ENCODE measurements around the gene BACH1. TPM values are rescaled to one million over a fixed set of nuclear protein-coding genes. Genes with fewer than 3 reads are reported as not detected.

BACH1 gene
- total RNA-seq, 1 donor from 2014 or later: 94.7 TPM

- no peak for DNase-seq (ENCODE audit: low spot score)
- ATAC-seq: no peak
- intact Hi-C loops (cut with DNase I): no loop called here
Measured at GRCh38 chr21:29288239-29288638, 10.5 kb upstream of the BACH1 start.

DNA sequence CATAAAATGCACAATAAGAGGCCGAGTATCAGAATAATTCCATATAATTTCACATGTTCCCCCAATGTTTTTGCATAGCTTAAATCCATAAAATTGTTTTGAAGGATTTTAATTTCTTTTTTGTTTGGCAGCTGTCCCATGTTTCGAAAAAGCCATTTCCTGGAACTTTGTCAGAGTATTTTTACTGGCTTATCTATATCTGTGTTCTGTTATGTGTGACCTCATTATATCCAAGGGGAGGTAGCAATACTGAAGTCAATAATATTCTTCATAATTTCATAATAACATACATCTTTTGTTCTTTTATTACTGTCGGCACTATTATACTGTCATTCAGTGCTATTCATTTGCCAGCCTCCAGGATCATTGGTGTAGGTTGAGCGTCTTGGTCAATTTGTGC, 9.4 kb upstream of the BACH1 start:
- no peak for DNase-seq (ENCODE audit: low spot score)
- no peak for ATAC-seq
- intact Hi-C loops (cut with DNase I): no loop called here

DNA sequence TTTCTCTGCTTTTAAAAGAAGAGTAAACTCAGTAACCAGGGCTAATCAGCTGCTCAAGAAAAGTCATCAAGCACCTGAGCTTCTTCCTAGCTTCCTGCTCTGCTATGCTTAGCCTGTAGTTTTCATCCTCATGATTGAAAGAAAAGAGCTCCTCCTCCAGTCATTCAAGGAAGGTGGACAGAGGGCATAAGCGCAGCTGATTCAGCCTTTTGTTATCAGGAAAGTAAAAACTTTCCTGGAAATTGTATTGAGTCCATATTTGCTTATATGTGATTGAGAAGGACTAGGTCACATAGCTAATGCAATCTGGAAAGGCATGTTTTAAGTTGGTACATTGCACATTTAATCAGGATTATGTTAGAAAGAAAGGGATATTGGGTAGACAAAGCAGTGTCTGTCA, 8.5 kb upstream of the BACH1 start:
- ATAC-seq (no peak), DNase-seq (ENCODE audit: low spot score) (no peak)
- intact Hi-C loops (cut with DNase I): no loop called here

GRCh38 chr21:29293495-29293894, 5.2 kb upstream of the BACH1 start:
- no peak for DNase-seq (ENCODE audit: low spot score)
- no peak for ATAC-seq
- intact Hi-C loops (cut with DNase I): no loop called here

DNA sequence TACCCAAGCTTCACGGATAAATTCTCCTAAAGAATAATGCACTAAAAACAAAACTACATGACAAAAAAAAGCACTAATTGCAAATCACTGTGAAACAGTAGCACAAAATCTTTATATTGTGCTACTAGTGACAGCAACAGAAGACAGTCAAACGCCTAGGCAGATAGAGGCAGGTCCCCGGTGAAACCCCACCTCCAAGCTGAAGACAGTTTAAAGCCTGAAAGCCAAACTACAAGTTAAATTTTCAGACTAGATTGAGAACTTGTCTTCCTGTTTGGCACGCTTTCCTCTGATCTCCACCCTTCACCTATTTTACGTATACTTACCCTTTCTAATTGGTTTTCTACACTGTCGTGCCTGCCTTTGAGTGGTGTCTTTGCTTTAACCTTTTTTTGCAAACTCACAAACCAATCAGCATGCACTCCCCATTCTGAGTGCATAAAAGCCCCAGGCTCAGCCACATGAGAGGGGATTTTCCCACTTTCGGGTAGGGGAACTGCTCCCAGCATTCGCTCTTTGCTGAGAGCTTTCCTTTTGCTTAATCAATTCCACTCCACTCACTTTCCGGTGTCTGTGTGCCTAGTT, 3.6 kb upstream of the BACH1 start:
- ATAC-seq (no peak), DNase-seq (ENCODE audit: low spot score) (no peak)
- intact Hi-C loops (cut with DNase I): no loop called here

DNA sequence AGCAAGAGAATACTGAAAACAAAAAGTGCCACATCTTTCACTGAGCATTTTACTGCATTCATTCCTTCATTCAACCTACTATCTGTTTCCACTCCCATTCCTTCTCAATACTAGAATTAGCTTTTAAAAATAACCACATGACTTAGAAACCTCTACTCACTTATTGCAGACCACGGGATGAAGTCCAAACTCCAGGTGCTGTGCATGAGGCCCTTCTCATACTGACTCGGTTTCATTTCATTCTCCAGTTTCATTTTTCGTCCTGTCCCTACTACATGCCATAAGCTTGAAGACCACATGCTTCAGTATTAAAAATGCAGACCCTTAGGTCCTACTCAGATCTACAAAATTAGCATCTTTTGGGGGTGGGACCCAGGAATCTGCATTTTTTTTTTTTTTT, 2.3 kb upstream of the BACH1 start:
- DNase-seq (ENCODE audit: low spot score) (no peak), ATAC-seq (no peak)
- intact Hi-C loops (cut with DNase I): no loop called here

DNA sequence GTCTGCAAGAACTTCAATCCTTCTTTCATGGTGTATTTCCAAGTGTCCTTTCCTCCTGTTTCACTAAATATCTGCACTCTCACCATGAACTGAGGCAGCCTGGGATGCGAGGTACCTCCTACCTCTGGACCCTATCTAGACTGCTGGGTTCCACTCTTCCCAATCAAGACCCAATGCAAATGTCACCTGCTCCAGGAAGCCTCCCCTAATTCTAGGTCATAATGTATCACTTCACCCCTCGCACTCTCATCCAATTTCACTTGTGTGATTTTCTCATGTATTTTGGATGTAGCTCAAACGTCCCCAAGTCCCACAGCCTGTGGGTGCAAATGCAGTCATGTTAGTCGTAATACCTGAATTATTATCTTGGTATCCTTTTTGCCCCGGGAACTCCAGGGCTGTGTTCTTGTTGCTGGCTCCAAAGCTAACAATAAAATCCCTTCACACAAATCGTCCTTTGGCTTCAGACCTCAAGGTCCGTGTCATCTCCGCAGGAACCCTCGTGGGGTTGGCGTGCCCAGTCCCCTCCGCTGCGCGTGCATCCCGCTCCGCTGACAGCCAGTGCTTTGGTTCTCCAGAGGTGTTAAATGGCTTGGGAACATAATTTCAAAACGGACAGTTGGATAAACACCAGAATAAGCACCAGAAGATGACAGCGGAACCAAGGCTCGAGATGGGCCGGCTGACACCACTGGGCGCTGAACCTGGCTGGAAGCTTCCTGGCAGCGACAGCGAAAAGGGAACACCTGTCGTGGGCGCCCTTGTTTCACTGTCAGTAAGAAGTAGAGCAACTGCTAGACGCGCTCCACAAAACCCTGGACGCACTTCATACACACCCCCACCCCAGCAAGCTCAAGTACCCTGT, 1.0 kb upstream of the BACH1 start:
- ATAC-seq (peak; percentile 2), DNase-seq (ENCODE audit: low spot score) (no peak)
- intact Hi-C loops (cut with DNase I): no loop called here

GRCh38 chr21:29299046-29299915, 559 bp downstream of the BACH1 start:
- DNase-seq (ENCODE audit: low spot score) (peak; percentile 80), ATAC-seq (peak; percentile 69)
- intact Hi-C loops (cut with DNase I): no loop called here

DNA sequence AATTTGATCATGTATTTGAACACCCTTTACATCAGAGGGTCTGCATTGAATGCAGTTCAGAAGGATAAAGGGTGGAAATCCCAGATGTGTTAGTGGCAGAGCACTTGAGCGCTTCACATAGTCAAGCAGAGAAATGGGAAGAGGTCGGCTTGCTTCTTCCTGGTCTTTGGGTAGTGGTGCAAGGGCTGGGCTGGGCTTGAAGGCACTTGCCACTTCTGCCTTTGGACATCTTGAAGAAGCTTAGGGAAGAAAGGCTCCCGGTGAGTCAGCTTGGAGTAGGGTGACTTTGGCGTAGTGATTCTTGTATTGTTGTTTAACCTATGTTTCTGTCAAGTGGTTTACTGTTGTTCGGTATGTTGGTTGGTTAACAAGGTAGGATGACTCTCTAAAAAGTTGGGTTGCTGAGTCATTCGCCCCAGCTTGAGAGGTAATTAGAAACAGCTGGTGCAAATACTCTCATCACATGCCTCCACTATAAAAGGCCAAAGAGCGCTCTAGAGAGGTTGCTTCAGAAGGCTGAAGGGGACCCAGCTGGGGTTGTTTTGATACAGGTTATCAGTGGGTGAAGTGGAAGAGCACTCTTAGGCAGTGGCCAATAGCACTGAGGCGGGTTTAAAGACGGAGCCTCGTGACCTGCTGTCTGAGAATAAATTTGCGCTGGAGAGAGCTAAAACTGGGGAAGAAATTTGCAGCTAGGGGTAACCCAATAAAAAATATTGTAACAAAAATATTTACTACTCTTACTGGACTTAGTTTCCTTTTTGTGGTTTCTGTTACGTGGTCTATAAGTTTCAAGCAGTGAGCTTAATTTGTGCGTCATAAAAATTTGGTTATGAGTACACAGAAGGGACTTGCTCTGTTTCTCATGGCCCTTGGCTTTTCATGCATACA, 1.4 kb downstream of the BACH1 start:
- intact Hi-C loops (cut with DNase I): no loop called here
- DNase-seq (ENCODE audit: low spot score) (no peak), ATAC-seq (peak; percentile 52)

- no peak for ATAC-seq
- no peak for DNase-seq (ENCODE audit: low spot score)
- intact Hi-C loops (cut with DNase I): no loop called here
Measured at GRCh38 chr21:29300807-29301138, 2.1 kb downstream of the BACH1 start.

DNA sequence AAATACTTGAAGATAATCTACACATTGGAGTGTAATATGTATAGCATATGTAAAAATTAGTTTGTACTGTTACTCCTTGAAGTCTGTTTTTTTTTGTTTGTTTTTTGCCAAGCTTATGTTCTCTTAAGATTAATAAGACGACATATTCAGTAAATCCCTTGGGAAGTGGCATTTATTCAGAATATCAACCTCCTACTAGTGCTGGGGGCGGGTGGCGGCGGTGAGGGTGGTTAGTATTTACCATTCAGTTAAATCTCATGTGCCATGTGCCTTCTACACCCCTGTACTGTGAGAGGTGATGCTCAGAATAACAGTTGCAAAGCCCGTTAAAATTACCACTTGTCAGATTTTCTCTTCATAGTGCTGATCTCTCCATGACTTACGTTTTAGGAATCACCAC, 3.0 kb downstream of the BACH1 start:
- DNase-seq (ENCODE audit: low spot score) (no peak), ATAC-seq (no peak)
- intact Hi-C loops (cut with DNase I): no loop called here

DNA sequence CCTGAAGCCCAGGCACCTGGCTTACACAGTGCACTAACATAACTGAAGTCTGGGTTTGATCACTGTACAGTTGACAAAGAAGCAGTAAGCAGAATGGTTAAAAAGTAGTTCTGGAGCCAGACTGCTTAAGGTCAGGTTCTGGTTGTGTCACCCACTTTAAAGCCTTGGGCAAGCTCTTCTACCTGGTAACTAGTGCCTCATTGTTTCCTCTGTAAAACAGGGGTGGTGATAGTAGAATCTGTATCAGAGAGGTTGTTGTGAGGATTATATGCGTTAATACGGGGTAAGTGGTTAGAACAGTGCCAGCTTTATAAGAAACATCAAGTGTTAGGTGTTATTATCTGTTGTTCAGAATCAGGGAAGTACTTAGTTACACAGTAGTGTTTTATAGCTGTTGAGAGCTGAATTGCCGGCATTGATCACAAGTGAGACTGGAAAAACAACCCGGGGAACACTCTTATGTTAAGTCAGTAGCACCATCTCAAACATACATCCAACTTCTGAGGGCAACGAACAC, 3.7 kb downstream of the BACH1 start:
- intact Hi-C loops (cut with DNase I): no loop called here
- ATAC-seq: no peak

GRCh38 chr21:29303288-29303687, 4.6 kb downstream of the BACH1 start:
- DNase-seq (ENCODE audit: low spot score) (no peak), ATAC-seq (no peak)
- intact Hi-C loops (cut with DNase I): no loop called here

More for the DNA sequence above, 3.7 kb downstream of the BACH1 start:
- DNase-seq (ENCODE audit: low spot score): no peak

DNA sequence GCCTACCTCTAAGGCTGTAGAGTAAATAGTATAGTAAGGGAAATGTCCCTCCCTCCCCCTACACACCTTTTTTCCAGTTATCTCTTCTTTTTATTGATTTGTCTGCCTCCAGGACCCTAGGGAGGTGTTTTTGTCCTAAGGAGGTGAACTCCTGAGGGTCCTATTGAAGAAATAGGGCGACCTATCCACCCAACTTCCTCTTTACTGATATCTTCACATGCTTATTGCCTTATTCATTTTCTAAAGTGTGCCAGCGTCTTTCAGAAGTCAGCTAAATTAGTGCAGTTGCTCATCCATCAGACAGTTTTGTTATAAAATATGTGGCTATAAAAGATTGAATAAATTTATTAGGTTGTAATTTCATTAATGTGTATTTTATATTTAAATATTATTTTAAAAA, 5.9 kb downstream of the BACH1 start:
- ATAC-seq: no peak
- intact Hi-C loops (cut with DNase I): no loop called here
- no peak for DNase-seq (ENCODE audit: low spot score)

DNA sequence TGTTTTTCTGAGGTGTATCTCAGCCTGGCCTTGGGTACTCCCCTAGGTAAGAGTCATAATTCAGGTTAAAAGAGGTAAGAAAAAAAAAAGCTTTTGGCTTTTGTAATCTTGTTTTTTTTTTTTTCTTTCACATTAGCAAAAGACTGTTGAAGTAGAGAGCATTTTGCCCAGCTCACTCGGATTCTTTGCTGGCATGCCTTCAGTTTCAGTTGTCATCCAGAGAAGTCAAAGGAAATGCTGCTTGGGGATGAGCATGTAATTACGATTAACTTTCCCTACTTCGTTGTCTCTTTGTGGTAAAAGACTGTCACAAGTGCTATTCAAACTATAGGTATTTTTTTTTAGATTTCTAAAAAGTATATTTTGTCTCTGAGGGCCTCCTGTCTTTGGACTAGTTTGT, 6.3 kb downstream of the BACH1 start:
- no peak for ATAC-seq
- DNase-seq (ENCODE audit: low spot score): no peak

GRCh38 chr21:29305561-29305960, 6.8 kb downstream of the BACH1 start:
- intact Hi-C loops (cut with DNase I): no loop called here
- DNase-seq (ENCODE audit: low spot score) (no peak), ATAC-seq (no peak)

More for the DNA sequence above, 6.3 kb downstream of the BACH1 start:
- intact Hi-C loops (cut with DNase I): no loop called here

DNA sequence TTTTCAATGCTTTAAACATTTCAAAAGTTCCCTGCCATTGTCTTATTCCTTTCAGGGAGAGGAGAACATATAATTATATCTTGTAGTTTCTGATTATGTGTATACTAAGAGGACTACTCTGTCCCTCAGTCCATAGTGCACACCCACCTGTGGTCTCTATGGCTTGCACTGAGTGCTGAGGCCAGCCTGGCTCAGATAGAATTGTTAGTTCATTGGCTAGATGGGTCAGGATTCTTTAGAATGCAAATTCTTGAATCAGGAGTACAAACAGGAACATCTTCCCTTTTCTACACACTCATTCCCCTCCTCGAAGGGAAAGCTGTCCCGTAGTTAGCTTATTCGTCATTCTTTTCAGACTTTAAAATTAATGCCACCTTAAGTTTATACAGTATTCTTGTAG, 8.2 kb downstream of the BACH1 start:
- intact Hi-C loops (cut with DNase I): no loop called here
- DNase-seq (ENCODE audit: low spot score) (no peak), ATAC-seq (no peak)

DNA sequence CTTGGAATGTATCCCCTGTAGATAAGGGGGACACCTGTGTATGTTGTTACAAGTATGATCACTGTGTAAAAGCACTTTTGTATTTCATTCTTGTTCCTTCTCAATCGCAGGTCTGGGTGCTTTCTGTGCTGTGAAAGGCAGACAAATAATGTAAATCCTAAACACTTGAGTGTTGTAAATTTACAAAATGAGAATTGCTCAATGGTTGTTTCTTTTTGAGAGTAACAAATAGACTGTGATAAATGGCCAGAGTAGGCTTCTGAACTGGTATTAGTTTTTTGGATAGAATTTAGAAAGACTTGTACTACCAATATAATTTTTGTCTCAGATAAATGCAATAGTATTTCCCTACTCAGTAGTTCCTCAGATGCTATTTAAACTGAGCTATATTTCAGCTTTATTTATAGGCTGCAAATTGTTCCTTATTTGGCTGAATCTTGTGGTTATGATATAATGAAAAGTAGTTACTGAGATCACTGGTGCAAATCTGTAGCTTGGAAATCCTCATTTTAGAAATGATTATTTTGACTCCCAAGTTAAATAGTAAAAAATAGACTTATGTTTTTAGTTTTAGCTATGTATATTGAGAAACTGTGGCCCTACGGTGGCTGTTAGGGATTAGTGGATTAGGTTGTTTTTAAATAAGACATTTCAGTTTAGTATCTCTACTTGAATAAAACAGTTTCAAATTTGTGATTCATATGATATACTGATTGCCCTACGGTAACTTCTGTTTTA, 9.2 kb downstream of the BACH1 start:
- no peak for DNase-seq (ENCODE audit: low spot score)
- ATAC-seq: no peak
- intact Hi-C loops (cut with DNase I): no loop called here
